ENCODE measurements around the gene SERPINB1.

The SERPINB1 gene

DNA sequence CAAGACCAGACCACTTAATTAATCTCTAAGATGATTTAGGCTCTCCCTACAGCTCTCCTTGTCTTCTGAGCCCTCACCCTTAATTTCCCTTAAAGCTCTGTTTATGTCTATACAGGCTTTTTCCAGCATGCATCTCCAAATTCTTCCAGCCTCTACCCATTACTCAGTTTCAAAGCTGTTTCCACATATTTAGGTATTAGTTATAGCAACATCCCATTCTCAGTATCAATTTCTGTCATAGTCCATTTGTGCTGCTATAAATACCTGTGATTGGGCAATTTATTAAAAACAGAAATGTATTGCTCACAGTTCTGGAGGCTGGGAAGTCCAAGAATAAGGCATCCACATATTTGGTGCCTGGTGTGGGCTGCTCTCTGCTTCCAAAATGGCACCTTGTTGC is 2.3 kb upstream of the SERPINB1 start:
- no peak for DNase-seq

DNA sequence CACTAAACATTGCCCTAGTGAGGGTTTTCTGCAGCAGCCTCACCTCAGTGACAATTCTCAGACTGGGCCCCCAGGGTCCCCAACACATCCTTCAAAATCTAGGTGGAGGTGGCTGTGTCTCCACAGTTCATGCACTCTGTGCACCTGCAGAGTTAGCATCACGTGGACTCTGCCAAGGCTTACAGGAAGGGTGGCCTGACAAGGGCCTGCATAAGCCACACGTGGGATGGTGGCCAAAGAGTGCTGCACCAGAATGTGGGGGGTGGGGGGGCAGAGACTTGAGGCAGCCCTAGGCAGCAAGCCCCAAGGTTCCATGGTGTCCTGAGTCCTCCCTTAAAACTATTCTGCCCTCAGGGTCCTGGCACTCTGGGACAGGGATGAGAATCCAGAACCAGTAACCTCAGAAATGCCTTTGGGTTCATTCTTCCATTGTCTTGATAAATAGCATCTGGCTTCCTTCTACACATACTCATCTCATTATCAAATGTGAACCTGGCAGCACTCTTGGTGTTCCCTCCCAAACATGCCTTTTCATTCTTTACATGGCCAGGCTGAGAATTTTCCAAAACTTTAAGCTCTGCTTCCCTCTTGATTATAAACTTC is 1.6 kb upstream of the SERPINB1 start:
- DNase-seq: no peak

DNA sequence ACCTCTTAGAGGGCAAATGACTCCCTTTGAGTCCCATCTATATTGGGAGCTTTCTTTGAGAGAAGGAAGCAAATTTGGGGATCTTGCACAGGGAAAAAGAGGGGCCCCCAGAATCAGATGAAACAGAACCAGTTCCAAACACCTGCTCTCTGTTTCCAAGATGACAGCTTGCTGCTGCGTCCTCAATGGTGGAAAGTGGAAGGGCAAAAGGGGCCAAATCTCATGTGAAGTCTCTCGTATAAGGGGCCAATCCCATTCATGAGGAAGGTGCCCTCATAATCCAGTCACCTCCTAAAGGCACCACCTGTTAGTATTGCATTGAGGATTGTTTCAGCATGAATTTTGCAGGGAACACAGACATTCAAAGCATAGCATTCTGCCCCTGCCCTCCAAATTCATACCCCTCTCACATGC is 483 bp upstream of the SERPINB1 start:
- no peak for DNase-seq

DNA sequence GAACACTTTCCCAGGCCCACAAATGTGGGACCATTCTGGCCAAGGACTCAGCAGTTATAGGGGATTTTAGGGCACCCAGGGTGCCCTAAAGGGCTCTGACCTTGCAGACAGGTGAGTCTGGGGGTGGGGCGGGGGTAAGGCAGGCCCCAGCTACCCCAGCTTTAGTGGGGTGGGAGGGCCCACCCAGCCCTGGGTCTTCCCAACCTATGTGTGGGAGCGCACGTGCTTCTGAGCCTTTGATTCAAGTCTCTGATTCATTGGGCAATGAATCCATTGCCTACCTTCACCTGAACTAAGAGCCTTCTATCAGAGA is 958 bp downstream of the SERPINB1 start:
- DNase-seq: no peak

DNA sequence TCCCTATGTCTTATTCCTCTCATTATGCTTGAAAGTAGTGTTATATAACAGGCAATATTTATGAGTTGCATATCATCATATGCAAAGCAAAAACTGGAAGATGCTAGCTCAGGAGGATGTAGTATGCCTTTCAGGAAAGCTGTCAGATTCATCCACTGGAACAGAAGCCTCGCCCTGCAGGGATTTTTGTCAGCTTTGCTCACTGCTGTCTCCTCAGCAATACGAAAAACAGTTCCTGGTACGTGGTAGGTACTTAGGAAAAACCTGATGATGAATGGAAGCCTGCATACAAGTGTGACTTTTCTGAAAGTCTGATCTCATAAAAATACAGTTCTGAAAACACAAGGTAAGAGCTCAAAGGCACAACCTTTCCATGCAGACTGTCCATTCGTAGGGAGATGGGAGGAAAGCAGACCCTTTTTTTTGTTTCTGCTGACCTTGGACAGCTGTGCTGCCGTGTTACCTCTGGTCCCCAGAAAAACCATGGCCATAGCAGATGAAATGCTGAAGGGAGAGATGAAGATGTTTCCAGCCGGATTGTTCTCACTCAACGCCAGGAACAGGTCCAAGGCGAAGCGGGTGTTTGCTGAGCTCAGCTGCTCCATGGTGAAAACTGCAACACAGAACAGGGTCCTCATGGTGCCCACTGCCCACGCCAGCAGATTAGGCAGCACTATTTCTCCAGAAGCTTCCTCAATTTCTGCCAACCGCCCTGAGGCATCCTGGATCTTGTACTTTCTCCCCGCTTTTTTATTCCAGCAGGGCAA is 1.5 kb downstream of the SERPINB1 start:
- no peak for DNase-seq

DNA sequence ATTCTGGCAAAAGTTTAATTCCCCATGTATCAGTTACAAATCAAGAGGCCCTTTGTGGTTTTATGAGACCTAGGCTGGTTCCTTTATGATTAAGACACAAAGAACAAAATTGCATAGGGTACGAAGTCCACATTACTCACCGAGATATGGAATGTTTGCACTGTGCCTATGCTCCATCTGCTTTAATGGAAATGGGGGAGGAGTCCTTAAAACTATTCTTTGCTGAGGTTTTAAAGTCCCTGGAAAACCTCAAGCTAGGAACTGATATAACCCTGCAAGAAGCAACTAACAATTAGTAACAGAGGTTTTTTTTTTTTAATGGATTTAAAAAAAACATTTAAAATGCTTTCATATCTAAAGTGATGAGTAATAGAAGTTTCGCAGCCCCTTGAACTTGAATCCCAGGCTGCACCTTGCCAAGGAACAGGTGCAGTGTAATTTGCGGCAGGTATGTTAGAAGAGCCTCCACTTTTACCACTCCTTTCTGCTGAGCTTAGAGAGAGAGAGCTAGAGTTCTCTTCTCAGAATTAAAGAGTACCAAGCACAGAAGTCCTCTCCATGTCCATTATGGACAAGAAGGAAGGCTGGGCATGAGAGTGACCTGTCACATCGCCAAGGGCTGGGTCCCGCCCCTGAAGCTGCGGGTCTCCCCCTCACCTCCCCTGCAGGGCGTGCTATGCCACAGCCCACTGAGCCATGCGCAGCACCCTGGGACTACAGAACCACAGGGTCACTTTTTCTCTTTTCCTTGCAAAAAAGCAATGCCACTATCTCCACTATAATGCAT is 2.3 kb downstream of the SERPINB1 start:
- DNase-seq: no peak

DNA sequence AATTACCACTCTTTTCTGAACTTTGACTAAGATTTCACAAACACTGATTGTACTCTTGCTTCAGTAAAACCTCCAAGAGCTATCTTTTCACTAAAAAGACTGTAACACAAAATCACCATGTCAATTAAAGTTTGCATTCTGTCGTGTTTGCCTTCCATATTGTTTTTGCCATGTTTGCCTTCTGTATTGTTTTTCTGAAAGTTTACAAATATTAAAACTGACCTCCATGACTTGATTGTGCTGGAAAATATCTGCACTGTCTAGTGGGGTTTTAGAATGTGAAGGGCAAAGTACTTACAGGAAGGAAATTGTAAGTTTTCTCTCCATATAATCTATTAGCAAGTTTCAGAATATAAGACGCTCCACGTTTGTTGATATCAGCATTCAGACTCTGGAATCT is 3.4 kb downstream of the SERPINB1 start:
- DNase-seq: no peak

DNA sequence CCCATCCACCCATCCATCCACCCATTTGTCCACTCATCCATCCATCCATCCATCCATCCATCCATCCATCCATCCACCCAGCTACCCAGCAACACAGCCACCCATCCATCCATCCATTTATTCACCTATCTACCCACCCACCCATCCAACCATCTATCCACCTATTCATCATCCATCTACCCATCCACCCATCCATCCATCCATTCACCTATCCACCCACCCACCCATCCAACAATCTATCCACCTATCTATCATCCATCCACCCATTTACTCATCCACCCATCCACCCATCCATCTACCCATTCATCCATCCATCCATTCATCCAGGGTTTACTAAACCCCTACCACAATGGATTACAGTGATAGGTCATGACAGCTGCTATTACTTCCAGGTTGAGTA is 7.4 kb downstream of the SERPINB1 start:
- DNase-seq: no peak

DNA sequence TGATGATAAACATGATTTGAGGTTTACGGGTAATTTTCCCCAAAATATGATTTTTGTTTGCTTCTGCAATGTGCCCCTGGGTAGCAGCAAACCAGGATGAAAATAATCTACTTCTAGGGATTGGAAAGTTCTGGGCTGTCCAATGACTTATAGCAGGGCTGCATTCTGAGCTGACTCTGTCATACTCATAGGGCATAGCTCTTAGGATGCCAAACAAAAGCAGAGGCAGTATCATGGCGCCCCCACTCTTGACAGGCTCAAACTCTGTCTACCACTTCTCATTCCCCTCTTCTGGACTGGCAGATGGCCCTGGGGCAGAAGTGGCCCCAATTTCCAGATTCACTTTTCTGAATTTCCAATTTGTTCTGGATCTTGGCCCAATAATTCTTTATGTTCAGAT is 10.3 kb downstream of the SERPINB1 start:
- no peak for DNase-seq

DNA sequence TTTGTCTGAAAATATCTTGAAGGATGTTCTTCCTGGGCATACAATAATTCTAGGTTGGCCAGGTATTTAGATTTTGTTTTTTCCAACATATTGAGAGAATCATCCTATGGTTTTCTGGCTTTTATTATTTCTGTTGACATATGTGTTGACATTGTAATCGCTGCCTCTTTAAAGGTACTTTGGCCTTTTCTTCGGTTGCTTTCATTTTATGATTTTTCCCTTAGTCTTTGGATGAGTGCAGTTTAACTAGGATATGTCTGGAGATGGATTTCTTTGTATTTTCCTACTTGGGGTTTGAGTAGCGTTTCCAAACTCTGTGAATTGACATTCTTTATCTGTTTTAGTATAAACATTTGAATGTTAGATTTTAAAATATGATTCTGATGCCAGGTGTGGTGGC is 11.5 kb downstream of the SERPINB1 start:
- DNase-seq: no peak

DNA sequence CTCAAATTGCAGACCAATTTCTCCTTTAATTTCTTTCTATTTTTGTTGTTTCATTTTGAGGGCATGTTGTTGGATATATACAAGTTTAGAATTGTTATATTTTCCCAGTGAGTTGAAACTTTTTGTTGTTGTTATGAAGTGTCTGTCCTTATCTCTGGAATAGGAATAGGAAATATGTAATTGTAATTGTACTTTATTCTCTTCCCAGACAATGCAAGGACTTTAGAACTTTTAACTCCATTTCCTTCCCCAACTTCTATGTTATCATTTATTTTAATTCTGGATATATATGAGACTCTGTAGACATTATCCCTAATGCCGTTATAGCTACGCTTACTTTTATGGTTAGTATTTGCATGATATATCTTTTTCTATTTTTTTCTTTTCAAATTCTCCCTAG is 12.4 kb downstream of the SERPINB1 start:
- DNase-seq: no peak

DNA sequence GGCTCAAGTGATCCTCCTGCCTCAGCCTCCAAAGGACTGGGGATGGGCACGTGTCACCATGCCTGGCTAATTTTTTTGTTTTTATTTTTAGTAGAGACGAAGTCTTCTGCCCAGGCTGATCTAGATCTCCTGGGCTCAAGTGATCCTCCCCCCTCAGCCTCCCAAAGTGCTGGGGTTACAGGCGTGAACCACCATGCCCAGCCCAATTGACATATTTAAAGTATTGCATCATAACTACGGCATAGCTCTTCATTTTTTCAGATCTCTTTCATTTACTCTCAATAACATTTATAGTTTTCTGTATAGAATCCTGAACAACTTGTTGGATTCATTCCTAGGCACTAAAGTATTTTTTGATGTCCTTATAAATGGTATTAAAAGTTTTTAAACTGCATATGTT is 13.0 kb downstream of the SERPINB1 start:
- DNase-seq: no peak

DNA sequence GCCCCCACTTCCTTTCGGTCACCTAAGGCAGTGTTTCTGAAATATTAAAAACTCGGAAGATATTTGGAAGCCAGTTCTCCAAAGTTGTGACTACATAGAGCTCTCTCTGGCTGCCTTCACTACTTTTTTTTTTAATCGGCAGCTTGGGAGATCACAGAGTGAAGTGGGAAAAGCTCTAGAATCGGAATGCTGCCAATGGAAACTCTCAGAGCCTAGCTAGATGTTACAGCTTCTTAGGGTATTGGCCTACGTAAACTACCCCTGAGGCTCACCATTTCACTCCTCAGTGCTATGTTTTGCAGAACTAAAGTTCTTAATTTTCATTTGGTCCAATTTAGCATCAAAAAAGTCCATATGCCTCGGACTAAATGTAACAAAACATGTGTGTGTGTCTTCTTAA is 14.5 kb downstream of the SERPINB1 start:
- no peak for DNase-seq

DNA sequence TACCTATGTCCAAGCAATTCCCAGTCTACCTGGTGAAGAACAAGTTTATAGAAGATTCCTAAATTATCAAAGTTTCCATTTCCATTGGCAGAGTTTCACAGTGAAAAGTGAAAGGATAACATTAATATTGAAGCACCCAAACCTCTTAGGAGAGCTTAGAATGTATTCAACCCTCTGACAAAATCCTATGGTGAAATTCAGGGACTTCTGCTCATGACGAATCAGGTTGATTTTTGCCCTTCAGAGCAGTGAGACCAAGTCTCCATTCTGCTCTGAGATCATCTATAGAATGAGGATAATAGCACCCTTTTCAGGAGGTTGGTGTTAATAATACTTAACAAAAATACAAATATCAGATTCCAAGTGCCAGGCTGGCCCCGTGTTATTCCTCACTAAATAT is 15.5 kb downstream of the SERPINB1 start:
- no peak for DNase-seq

DNA sequence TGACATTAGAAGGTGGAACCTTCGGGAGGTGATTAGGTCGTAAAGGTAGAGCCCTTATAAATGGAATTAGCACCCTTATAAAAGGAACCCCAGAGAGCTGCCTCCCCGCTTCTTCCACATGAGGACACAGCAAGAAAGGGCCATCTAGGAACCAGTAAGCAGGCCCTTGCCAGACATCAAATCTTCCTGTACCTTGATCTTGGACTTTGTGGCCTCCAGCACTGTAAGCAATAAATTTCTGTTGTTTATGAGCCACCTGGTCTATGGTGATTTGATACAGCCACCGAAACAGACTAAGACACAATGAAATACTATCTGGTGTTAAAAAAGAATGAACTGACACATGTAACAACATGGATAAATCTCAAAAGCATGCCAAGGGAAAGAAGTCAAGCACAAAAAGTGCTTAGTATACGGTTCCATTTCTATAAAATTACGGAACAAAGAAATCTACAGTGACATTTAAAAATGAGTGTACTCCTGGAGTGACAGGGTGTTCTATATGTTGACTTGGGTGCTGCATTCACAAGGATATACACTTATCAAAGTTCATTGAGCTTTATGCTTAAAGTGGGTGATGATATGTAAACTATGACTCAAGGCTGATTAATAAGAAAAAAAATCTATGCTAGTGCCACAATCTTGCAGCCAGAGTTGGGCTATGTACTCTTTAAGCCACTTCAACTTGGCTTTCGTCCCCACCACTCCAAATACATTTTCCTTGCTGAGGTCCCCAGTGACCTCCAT is 18.4 kb downstream of the SERPINB1 start:
- no peak for DNase-seq

DNA sequence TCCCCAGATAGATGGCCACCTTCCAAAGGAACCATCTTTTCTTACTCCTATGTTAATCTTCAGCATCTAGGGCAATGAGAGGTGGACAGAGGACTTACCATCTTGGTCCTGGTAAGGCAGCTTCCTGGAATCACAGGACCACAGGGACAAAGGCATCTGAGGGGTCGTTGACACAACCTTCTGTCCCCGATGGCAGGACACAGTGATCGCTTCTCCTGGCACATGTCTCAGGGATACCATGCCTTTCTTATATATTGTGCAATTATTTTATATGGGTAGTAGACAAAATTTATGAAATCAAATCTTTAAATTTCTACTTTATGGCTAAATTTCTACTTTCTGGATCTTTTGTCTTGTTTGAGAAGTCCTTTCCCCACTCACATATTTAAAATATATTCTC is 20.1 kb downstream of the SERPINB1 start:
- DNase-seq: no peak

DNA sequence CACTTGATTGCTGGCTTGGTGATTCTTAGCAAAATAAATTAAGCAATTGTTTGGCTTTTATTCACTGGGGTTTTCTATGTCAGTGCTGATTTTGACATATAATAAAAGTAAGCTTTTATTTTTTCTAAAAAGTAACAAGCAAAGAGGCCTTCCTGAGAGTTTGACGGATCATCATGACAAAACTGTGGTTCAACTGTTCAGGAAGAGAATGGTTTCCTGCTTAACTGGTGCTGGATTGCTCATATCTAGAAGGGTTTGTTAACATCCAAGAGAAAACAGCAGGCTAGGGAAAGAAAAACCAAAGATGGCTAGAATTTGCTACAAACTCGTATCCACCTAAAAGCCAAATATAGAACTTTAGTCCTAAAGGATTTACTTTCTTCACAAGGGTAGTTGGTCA is 21.2 kb downstream of the SERPINB1 start:
- DNase-seq: no peak

DNA sequence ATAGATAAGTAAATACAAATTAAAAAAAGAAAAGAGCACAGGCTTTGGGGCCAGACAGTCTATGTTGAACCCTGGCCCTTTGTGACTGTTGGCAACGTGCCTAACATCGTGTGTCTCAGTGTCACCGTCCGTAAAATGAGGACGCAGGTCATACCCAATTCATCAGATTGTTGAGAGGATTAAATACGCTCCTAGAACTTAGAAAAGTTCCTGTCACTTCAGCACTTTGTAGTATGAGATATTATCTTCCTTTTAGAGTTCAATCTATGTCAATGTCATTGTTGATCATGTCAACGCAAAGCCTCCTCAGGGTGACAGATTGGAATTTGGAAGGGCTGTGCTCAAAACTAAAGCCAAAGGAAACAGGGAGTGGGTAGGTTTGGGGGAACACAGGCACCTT is 21.7 kb downstream of the SERPINB1 start:
- no peak for DNase-seq

DNA sequence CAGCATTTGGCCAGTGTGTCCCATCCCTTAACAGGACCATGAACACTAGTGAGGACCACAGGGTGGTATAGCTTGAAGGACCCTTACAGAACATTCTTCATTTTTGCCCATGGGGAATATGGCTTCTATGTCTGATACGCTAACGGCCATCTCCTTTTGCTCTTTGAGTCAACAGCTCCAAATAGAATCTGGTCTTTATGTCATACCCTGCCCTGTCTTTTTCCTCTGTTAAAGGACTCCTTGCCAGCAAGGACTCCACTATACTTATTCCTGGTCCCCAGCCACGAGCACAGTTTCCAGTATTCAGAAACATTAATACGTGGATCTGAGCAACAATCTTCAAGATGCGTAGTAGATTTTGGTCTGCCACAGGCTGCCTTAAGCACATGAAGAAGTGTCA is 22.5 kb downstream of the SERPINB1 start:
- no peak for DNase-seq

DNA sequence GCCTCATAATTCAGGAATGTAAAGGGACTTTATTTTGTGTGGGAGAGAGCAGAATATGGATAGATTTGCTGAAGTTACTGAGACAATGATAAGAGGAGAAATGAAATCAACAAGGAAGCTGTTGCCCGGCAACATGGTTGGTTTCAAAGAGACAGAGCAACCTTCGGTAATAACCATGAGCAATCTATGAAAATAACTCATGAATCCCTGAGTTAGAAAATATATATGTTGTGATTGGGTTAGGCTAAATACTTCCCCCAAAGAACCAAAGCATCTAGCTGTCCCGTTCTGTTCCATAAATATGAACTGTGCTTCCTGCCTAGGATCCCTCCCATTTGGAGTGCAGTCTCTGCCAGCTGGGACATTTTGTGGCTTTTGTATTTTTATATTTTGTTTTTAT is 23.1 kb downstream of the SERPINB1 start:
- DNase-seq: no peak

DNA sequence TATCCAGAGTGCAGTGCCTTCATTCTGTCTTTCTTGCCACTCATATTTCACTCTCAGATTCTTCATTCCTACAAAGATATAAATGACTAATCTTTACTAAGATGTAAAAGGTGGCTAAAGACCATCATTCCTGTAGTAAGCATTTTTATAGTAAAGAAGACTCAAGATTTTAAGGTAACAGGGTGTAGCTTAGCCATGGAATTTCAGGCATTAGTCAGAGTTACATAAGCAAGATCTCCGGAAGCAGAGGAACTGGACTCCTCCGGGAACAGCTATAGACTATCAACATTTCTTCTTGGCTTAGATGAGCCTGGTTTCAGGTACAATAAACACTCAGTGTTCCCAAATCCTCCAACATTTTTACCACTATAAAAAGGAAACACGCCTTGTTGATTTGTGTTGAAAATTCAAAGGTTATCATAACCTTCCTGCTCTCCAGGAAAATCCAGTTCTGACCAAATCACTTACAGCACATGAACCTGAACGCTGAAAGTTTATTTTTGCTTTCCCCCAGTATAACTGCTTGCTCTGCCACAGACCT is 23.7 kb downstream of the SERPINB1 start:
- DNase-seq: no peak

DNA sequence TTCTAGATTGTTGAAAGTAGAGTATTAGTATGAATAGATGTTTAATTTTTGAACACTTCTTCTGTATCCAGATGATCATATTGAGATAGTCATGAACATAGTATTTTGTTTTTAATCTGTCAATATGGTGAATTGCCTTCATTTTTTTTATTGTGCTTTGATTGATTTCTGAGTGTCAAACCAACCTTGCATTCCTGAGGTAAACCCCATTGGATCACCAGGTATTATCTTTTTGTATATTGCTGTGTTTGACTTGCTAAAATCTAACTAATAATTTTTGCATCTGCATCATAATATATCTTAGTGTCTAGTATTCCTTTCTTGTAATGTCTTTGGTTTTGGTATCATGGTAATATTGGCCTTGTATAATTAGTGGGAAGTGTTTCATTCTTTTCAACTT is 25.5 kb downstream of the SERPINB1 start:
- no peak for DNase-seq

DNA sequence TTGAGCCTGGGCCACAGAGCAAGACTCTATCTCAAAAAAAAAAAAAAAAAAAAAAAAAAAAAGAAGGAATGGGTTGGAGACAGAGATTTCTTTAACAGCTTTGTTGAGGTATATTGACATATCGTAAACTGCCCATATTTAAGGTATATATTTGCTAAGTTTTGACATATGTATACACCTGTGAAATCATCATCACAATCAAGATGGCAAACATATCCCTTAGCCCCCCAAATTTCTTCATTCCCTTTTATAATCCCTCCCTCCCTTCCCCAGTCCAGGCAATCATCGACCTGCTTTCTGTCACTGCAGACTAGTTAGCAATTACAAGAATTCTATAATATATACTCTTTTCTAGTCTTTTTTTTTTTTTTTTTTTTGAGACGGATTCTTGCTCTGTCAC is 29.0 kb downstream of the SERPINB1 start:
- DNase-seq: no peak
